Caco-2 (cell line): ENCODE data around the gene SLC16A11. TPM values are rescaled to one million over a fixed set of nuclear protein-coding genes. Genes with fewer than 3 reads are reported as not detected.
"Not testable (repeated sequence)": the region's sequence is repeated elsewhere in the genome, so short reads cannot be mapped to it uniquely, and the experiment has no call there.

Source experiments
- BruUV-seq: library from RNA; stranded (reverse); fragments of 400-500 nt; replicated peaks from 2 replicates; lab custom pipeline; 2021; lab: Mats Ljungman, UMichigan
- CTCF ChIA-PET: fragments of 300-600 bp; sonication (Branson Sonifier 250); formaldehyde crosslinking; loops from one replicate; lab custom pipeline; 2022; ENCODE audit warnings: antibody characterized with exemption; lab: Charles Lee
- POLR2A ChIA-PET: fragments of 300-600 bp; sonication (Branson Sonifier 250); formaldehyde crosslinking; loops from one replicate; lab custom pipeline; 2022; ENCODE audit warnings: antibody characterized with exemption; lab: Charles Lee
- DNase-seq, 2 experiments: peaks; one replicate each; pipeline versions ENCODE4 v3.0.0 to v3.0.0-alpha.2; 2020 to 2022
- H3K27me3 ChIP-seq: replicated peaks from 2 replicates; pipeline ENCODE4 v1.6.0; 2011; ENCODE audit warnings: low read length; ENCODE audit not compliant: control insufficient read depth, insufficient read depth
- H3K36me3 ChIP-seq: 2 replicates; pipeline ENCODE4 v1.5.1; 2011; ENCODE audit warnings: low read length; ENCODE audit not compliant: control insufficient read depth, insufficient read depth
- H3K4me1 ChIP-seq: fragments of 250-450 bp; sonication (Bioruptor Pico); 2 replicates; pipeline ENCODE4 v1.5.1; 2020; ENCODE audit warnings: mild to moderate bottlenecking
- H3K4me3 ChIP-seq: 2 replicates; pipeline ENCODE4 v1.5.1; 2011; ENCODE audit warnings: low read depth, mild to moderate bottlenecking, control low read depth, low read length
- H3K9me3 ChIP-seq: fragments of 250-450 bp; sonication (Bioruptor Pico); 2 replicates; pipeline ENCODE4 v1.5.1; 2020; ENCODE audit warnings: mild to moderate bottlenecking, moderate library complexity
- H3K27ac Mint-ChIP-seq: one replicate; pipeline ENCODE4 v1.8.0; 2022; ENCODE audit warnings: mixed read lengths; ENCODE audit not compliant: unreplicated experiment
- H3K27me3 Mint-ChIP-seq: one replicate; pipeline ENCODE4 v1.8.0; 2022; ENCODE audit warnings: mixed read lengths; ENCODE audit not compliant: insufficient read depth, unreplicated experiment
- H3K36me3 Mint-ChIP-seq: one replicate; pipeline ENCODE4 v1.8.0; 2022; ENCODE audit warnings: mild to moderate bottlenecking, mixed read lengths; ENCODE audit not compliant: insufficient read depth, unreplicated experiment
- H3K4me1 Mint-ChIP-seq: one replicate; pipeline ENCODE4 v1.8.0; 2022; ENCODE audit warnings: low read depth, mixed read lengths; ENCODE audit not compliant: unreplicated experiment
- H3K4me3 Mint-ChIP-seq: one replicate; pipeline ENCODE4 v1.8.0; 2022; ENCODE audit warnings: mild to moderate bottlenecking, moderate library complexity, mixed read lengths; ENCODE audit not compliant: unreplicated experiment
- H3K9me3 Mint-ChIP-seq: one replicate; pipeline ENCODE4 v1.8.0; 2022; ENCODE audit warnings: mixed read lengths; ENCODE audit not compliant: unreplicated experiment
- intact Hi-C: fragments of 100-400 bp; cut with micrococcal nuclease; formaldehyde crosslinking; loops from one replicate; pipeline ENCODE4 v1.10.0; 2022; ENCODE audit not compliant: unreplicated experiment
- total RNA-seq: library from RNA; stranded (reverse); gene quantifications from 2 replicates; pipeline ENCODE4 v1.2.3, GENCODE V29; 2022
- TF ChIP-seq, protein P1 (sequence below), 2 experiments: fragments of 200-600 bp in 1 of 2; IDR thresholded peaks; 1 replicate in 1 of 2; 2 replicates in 1 of 2; pipeline versions ENCODE4 v1.5.1 to v1.8.0; 2011 to 2022; ENCODE audit warnings: antibody characterized with exemption in 1 of 2, control low read depth in 1 of 2, inconsistent platforms in 1 of 2, low read depth in 1 of 2, low read length in 1 of 2, mild to moderate bottlenecking in 1 of 2, moderate library complexity in 1 of 2; ENCODE audit not compliant: insufficient read depth in 1 of 2, severe bottlenecking in 1 of 2, unreplicated experiment in 1 of 2

The SLC16A11 gene
- total RNA-seq, 1 experiment from 2014 or later, result 0.43 TPM

DNA sequence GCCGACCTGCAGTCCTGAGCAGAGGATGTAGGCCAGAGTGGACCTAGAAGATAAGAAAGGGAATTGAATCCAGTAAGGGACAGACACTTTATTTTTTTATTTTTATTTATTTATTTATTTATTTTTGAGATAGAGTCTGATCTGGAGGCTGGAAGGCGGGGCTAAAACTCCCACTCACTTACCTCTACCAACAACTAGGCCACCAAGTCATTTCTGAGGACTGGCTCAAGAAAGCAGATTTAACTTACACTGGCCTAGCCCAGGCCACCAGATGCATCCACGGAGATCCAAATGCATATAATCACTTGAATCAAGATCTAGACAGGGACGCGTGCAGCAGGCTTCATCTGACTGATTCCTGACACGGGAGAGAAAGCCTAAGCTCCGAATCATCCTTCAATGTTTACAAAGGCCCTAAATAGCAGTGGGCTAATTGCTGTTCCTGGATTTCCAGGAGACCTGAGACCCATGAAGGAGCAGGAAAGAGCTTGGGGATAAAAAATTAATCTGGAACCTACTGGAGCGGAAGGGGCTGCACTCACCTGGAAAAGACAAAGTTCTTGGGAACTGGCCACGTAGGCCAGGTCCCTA, 49.1 kb downstream of the SLC16A11 start:
- DNase-seq, result no peak
- Histone ChIP-seq H3K4me1 (no peaks in the 10 kb centered on the region), H3K9me3 (no peaks in the 10 kb centered on the region), H3K4me3 (no peak overlapping the region), H3K36me3 (no peaks in the 10 kb centered on the region), H3K27me3 (no peaks in the 10 kb centered on the region)
- intact Hi-C loops, result no loop called here
- BruUV-seq, result no TSS peak
- ChIA-PET POLR2A (interaction anchor here (0.6 kb wide), 1 partner anchor 8 kb away, joined by 4 read pairs; no protein-coding TSS in a partner anchor), CTCF (no interaction called here)
- no peak overlapping the region for H3K27ac Mint-ChIP-seq
- H3K4me1 Mint-ChIP-seq, result no peaks in the 10 kb centered on the region
- no peaks in the 10 kb centered on the region for H3K9me3 Mint-ChIP-seq
- H3K4me3 Mint-ChIP-seq, result no peak overlapping the region
- H3K36me3 Mint-ChIP-seq, result peaks cover 6% of the 10 kb centered on the region
- no peaks in the 10 kb centered on the region for H3K27me3 Mint-ChIP-seq
- TF ChIP-seq, protein P1, sequence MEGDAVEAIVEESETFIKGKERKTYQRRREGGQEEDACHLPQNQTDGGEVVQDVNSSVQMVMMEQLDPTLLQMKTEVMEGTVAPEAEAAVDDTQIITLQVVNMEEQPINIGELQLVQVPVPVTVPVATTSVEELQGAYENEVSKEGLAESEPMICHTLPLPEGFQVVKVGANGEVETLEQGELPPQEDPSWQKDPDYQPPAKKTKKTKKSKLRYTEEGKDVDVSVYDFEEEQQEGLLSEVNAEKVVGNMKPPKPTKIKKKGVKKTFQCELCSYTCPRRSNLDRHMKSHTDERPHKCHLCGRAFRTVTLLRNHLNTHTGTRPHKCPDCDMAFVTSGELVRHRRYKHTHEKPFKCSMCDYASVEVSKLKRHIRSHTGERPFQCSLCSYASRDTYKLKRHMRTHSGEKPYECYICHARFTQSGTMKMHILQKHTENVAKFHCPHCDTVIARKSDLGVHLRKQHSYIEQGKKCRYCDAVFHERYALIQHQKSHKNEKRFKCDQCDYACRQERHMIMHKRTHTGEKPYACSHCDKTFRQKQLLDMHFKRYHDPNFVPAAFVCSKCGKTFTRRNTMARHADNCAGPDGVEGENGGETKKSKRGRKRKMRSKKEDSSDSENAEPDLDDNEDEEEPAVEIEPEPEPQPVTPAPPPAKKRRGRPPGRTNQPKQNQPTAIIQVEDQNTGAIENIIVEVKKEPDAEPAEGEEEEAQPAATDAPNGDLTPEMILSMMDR (IDR thresholded peaks at IDR 0.05; ENCODE audit: insufficient read depth in 1 of 2, low read depth in 1 of 2, low read length in 1 of 2, severe bottlenecking in 1 of 2, unreplicated experiment in 1 of 2), result no peak

DNA sequence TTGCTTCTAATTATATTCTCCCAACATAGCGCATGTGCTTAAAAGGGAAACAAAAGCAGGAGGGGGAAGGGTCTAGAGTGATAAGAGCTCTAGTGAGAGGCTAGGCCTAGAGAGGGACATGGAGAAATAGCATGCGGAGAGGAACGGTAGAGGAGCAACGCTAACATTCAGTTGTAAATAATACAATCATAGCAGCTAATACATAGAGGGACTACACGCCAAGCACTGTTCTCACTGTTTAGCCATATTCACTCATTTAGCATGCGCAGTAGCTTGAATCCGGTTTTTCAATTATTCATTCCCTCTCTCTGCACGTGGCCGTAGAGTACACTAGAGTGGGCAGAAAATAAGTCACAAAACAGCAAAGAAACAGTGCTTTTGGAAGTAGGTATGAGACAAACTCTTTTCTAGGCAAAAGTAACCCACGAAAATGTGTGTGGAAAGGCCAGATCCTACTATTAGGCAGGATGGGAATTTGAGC, 49.7 kb downstream of the SLC16A11 start:
- Histone ChIP-seq H3K27me3 (no peaks in the 10 kb centered on the region), H3K4me3 (no peak overlapping the region), H3K36me3 (no peaks in the 10 kb centered on the region), H3K4me1 (no peaks in the 10 kb centered on the region), H3K9me3 (no peaks in the 10 kb centered on the region)
- H3K4me3 Mint-ChIP-seq, result no peak overlapping the region
- CTCF ChIA-PET, result no interaction called here
- H3K36me3 Mint-ChIP-seq, result peaks cover 6% of the 10 kb centered on the region
- no peak overlapping the region for H3K27ac Mint-ChIP-seq
- TF ChIP-seq, protein P1 (IDR thresholded peaks at IDR 0.05; ENCODE audit: insufficient read depth in 1 of 2, low read depth in 1 of 2, low read length in 1 of 2, severe bottlenecking in 1 of 2, unreplicated experiment in 1 of 2), result no peak
- BruUV-seq, result no TSS peak
- no peaks in the 10 kb centered on the region for H3K9me3 Mint-ChIP-seq
- POLR2A ChIA-PET, result no interaction called here
- intact Hi-C loops, result no loop called here
- no peak for DNase-seq
- no peaks in the 10 kb centered on the region for H3K27me3 Mint-ChIP-seq
- H3K4me1 Mint-ChIP-seq, result no peaks in the 10 kb centered on the region

DNA sequence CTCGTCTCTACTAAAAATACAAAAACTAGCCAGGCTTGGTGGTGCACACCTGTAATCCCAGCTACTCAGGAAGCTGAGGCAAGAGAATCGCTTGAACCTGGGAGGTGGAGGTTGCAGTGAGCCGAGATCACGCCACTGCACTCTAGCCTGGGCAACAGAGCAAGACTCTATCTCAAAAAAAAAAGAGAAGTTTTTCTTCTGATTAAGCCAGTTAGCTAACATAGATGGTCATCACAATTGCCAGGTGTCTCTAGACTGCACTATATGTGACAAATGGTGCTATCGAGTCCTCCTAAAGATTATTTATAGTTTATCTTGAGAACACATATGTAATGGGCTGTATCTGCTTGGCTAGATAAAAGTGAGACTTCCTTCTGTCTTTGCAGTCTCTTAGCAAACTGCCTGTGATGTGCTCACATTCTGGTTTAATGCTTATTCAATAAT, 50.3 kb downstream of the SLC16A11 start:
- H3K4me3 ChIP-seq, H3K4me1 ChIP-seq, H3K27me3 Mint-ChIP-seq, CTCF ChIA-PET, H3K4me3 Mint-ChIP-seq, H3K9me3 Mint-ChIP-seq, H3K4me1 Mint-ChIP-seq, BruUV-seq, POLR2A ChIA-PET, H3K27me3 ChIP-seq, H3K9me3 ChIP-seq, intact Hi-C loops, H3K27ac Mint-ChIP-seq, H3K36me3 Mint-ChIP-seq, H3K36me3 ChIP-seq, DNase-seq: not testable (repeated sequence)

Other genes starting within 250 kb of the SLC16A11 start
- gene TEKT1, start 212.4 kb downstream of the SLC16A11 start, total RNA-seq, result not detected in 2 replicates
- gene ALOX12, start 48.0 kb downstream of the SLC16A11 start, total RNA-seq, result not detected in 2 replicates
- 61.9 and 63.0 TPM in 2 replicates for gene RNASEK, start 31.5 kb downstream of the SLC16A11 start, total RNA-seq
- not detected in 2 replicates for gene BCL6B, start 21.0 kb downstream of the SLC16A11 start, total RNA-seq
- gene SLC16A13, start 8.1 kb downstream of the SLC16A11 start, total RNA-seq, result 7.1 and 8.7 TPM in 2 replicates
- not detected in 2 replicates for gene CLEC10A, start 36.2 kb upstream of the SLC16A11 start, total RNA-seq
- 12.8 and 14.3 TPM in 2 replicates for gene ASGR2, start 70.7 kb upstream of the SLC16A11 start, total RNA-seq
- 8.3 and 9.2 TPM in 2 replicates for gene ASGR1, start 135.3 kb upstream of the SLC16A11 start, total RNA-seq
- 0.98 and 1.8 TPM in 2 replicates for gene DLG4, start 175.7 kb upstream of the SLC16A11 start, total RNA-seq
- gene ACADVL, start 175.8 kb upstream of the SLC16A11 start, total RNA-seq, result 133 and 164 TPM in 2 replicates
- gene DVL2, start 190.4 kb upstream of the SLC16A11 start, total RNA-seq, result 38.3 and 41.3 TPM in 2 replicates
- gene PHF23, start 195.4 kb upstream of the SLC16A11 start, total RNA-seq, result 20.5 and 20.6 TPM in 2 replicates
- 129 and 140 TPM in 2 replicates for gene GABARAP, start 198.4 kb upstream of the SLC16A11 start, total RNA-seq
- gene CTDNEP1, start 207.6 kb upstream of the SLC16A11 start, total RNA-seq, result 68.6 and 71.1 TPM in 2 replicates
- gene ELP5, start 208.1 kb upstream of the SLC16A11 start, total RNA-seq, result 43.2 and 43.3 TPM in 2 replicates
- 111 and 115 TPM in 2 replicates for gene CLDN7, start 218.4 kb upstream of the SLC16A11 start, total RNA-seq
- 0.35 and 0.88 TPM in 2 replicates for gene SLC2A4, start 237.6 kb upstream of the SLC16A11 start, total RNA-seq